HG02610 (cell line): Measurements from ENCODE around the gene PID1.

Experiments
- ATAC-seq: cut with Tn5 transposase; IDR thresholded peaks from one replicate; pipeline ENCODE4 v1.9.1; 2021; ENCODE audit warnings: mild to moderate bottlenecking, moderate library complexity; ENCODE audit not compliant: unreplicated experiment

PID1 gene

DNA sequence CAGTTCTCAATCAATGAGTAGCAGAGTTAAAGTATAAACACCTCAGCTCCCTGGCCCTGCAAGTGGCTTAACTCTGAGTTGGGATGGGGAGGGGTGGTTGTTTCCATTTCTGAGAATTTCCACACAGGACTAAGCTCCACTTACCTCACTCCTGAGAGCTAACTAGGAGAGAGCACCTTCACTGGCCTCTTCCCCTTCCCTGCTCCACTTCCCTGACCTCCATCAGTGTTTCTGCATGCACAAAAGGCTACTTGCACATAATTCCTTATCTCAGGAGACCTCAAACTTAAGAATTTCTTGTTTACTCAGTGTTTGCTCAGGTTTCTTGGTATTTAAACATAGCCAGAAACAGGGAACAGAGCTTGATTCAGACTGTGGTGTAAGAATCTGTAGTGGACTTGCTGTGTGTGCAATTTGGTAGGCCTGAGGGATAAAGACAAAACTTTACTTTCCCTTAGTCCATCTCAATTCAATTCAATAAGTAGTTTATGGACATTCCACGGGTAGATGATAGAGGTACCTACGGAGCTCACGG is 97.2 kb downstream of the PID1 start:
- ATAC-seq: no peak

GRCh38 chr2:229170916-229171315 is 100.2 kb downstream of the PID1 start:
- ATAC-seq: no peak

GRCh38 chr2:229170171-229170570 is 100.9 kb downstream of the PID1 start:
- no peak for ATAC-seq

GRCh38 chr2:229169751-229170150 is 101.3 kb downstream of the PID1 start:
- no peak for ATAC-seq

- no peak for ATAC-seq
Observed at GRCh38 chr2:229164545-229165249, 106.4 kb downstream of the PID1 start.

GRCh38 chr2:229163893-229164292 is 107.2 kb downstream of the PID1 start:
- ATAC-seq: no peak

- ATAC-seq: no peak
Observed at GRCh38 chr2:229162015-229162414, 109.1 kb downstream of the PID1 start.

GRCh38 chr2:229160984-229161383 is 110.1 kb downstream of the PID1 start:
- no peak for ATAC-seq

DNA sequence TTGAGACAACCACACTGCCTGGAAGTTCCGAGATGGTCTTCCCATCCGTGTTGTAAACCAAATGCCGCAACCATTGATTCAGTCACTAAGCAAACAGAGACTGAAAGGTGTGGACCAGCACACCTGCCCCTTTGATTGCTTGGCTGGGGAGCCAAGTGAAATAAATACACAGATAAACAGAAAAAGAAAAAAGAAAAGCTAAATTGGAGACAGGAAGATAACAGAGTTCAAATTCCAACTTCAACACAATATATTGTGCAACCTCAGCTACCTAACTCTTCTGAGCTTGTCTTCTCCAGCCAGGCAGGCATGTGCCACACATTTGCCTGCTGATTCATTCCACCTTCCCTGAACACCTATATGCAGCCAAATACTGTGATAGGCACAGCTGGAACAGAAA is 110.9 kb downstream of the PID1 start:
- ATAC-seq: no peak

DNA sequence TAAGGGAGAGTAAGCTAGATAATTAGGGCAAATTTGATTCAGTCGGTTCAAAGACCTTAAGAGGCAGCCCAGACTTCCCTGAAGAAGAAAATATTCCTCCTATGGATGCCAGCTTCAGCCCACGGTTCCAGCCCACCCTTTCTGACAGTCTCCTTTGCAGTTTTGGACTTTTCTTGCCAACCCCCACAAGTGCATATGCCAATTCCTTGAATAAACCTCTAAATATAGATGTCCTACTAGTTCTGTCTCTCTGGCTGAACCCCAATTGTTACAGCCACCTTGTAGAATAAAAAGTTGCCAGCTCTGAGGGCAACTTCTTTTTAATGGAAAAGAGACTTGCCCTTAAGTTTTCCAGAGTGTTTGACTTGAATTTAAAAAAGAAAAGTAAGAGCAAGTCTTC is 111.7 kb downstream of the PID1 start:
- no peak for ATAC-seq

DNA sequence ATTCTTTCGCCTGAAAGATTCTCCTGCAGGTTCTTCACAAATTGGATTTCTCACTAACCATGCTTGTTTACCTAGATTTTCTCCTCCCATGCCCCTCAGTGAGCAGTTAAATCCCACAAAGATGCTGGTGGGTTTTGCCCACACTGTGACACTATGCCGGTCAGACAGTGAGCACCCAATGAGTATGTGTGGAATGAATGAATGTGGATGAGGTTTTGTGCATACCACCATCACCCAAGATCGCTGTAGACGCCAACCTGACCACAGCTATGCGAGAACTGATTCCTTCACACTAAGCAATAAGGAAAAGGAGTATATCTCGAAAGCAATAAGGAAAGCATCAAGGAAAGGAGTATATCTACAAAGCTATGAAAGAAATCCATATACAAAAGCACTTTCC is 116.7 kb downstream of the PID1 start:
- ATAC-seq: no peak

GRCh38 chr2:229153951-229154350 is 117.1 kb downstream of the PID1 start:
- no peak for ATAC-seq

- no peak for ATAC-seq
Observed at GRCh38 chr2:229153267-229153666, 117.8 kb downstream of the PID1 start.

DNA sequence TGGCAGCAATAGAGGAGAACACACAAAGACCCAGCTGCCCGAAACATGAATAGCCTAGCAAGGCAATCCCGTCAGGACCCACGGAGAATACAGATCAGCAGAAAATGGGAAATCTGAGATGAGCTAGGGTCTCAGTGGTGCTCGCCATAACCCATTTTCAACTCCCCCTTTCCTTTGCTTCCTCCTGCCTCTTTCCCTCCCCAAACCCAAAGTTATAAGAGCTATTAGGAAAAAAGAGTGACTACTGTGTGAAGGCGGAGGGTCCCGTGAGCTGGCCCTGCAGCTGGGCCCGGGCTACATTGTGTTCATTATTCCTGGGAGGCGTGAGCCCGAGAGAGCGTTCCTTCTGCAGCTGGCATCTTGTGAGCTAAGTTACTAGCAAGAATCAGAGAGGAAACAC is 118.4 kb downstream of the PID1 start:
- no peak for ATAC-seq

DNA sequence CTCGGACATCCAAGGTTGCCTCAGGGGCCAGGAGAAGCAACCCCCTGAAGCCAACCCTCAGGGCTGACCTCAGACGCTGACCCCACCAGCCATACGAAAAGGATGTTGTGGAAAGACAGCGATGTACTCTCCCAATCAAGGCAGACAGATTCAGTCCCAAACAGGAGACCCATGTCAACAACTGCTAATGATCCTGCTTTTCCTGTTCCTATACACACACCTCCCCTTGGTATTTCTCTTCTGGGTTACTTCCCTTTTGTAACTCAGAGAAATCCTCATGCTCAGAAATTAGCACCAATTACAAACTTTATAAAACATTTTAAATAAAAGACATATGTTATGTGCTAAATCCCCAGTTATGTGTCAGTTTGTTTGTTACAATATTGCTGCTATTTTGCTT is 120.8 kb downstream of the PID1 start:
- ATAC-seq: no peak

DNA sequence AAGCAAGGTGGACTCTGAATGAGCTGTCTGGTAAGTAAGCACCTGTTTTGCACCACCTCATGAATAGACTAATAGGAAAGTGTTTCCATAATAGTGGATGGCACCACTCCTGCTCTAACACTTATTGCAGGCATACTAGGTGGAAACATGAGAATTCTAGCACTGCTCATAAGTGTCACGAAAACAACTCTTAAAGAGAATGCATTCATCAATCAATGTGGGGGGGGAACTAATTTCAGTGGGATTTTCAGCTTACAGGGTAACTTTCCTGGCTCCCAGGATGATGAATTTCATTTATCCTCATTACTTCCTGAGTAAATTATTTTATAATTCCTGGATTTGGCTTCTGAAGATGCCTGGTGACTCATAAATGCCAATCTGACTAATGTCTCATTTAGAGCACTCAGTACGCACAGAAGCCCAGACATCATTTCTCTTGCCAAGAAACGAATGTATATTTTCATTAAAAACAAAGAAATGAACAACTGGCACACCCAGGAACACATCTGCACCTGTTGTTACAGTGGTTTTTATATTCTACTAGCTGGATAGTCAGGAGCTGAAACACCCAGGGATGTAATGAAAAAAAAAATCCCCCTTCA is 129.6 kb downstream of the PID1 start:
- no peak for ATAC-seq

DNA sequence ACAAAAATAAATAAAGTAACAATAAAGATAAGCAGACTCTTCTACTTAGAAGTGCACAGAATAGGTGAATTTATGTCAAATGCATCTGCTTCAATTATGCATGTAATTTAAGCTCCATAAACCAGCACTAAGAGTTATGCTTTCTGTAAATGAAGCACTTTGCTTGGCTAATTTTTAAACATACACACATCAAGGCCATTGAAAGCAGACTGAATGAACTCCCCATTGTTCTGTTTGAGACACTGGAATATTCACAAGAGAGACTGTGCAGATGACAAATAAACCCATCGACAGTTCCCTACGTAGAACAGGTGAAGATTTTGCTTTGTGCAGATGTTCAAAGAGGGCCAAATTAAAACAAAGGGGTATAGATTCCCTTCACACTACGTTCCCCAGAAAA is 133.4 kb downstream of the PID1 start:
- ATAC-seq: no peak

DNA sequence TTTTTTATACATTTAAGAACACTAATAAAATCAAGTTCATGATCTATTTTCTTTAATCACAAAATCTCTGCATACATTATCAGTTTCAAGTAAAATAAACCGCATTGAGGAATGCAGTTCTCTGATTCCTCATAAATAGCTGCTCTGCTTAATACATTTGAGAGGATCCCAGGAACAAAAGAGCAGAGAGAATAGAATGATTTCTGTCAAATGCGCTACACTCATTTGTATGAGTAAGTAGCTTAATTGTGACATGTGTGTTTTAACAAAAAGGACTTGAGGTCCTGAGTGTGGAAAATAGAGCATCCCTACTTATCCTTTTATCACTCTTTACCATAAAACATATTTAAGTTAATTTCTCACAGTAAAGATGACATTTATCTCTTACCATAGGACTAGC is 134.0 kb downstream of the PID1 start:
- no peak for ATAC-seq

GRCh38 chr2:229133155-229133772 is 137.8 kb downstream of the PID1 start:
- ATAC-seq: no peak

- no peak for ATAC-seq
Observed at GRCh38 chr2:229132236-229132635, 138.9 kb downstream of the PID1 start.

DNA sequence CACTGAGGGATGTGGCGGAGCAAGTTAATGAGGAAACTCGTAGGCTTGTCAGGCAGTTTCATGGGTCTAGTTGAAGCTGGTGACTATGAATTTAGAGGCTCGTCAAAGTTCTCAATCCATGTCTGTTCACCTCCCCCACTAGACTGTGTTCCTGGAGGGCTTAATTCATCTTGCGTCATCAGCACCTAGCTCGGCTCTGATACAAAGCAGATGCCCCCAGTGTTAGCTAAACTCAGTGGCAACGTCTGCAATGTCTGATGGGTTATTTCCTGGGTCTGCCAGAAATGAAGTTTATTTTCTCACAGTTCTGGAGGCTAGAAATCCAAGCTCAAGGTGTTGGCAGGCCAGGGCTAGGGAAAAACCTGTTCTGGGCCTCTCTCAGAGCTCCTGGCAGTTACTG is 140.6 kb downstream of the PID1 start:
- ATAC-seq: no peak

DNA sequence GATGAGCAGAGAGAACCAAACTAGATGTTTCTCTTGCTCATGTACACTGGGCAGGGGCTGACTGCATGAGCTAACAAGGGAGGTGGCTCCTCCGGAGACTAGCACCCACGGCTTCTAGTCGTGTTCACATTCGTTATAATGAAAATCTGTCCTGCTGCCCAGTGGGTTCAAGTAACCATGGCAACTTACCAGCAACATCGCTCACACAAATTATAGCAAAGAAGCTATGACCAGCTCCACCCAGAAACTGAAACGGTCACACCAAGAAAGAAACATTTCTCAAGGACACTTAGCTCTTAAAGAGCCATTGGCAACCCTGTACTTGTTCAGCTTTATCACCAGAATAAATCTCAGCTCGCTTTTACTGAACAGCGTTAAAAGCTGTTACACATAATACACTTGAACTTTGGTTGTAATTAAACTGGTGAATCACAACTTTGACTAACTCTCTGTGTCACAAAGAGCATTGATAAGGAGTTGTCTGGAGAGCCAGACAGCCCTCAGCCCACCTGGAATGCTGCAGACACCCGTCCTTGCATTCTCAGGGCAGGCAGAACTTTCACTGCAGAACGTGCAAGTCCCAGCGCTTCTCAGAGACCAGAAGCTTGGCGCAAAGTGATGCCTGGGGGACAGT is 141.2 kb downstream of the PID1 start:
- no peak for ATAC-seq
